ENCODE measurements around the gene RERE. TPM values are rescaled to one million over a fixed set of nuclear protein-coding genes. Genes with fewer than 3 reads are reported as not detected.

Gene RERE
- total RNA-seq, 1 experiment from 2014 or later = 9.8 TPM

- no peak for DNase-seq (ENCODE audit: low read depth)
- in situ Hi-C loops (cut with HindIII; ENCODE audit: low pct_unique_long_range_greater_than_20kb, low sequenced_read_pairs) = no loop called here
Measured at GRCh38 chr1:8377271-8377981, 440.0 kb downstream of the RERE start.

- DNase-seq (ENCODE audit: low read depth) = no peak
- in situ Hi-C loops (cut with HindIII; ENCODE audit: low pct_unique_long_range_greater_than_20kb, low sequenced_read_pairs) = no loop called here
Measured at GRCh38 chr1:8376358-8376840, 441.0 kb downstream of the RERE start.

GRCh38 chr1:8374812-8375211, 442.6 kb downstream of the RERE start:
- DNase-seq (ENCODE audit: low read depth) = peak; percentile 30
- in situ Hi-C loops (cut with HindIII; ENCODE audit: low pct_unique_long_range_greater_than_20kb, low sequenced_read_pairs) = no loop called here

- DNase-seq (ENCODE audit: low read depth) = no peak
- in situ Hi-C loops (cut with HindIII; ENCODE audit: low pct_unique_long_range_greater_than_20kb, low sequenced_read_pairs) = no loop called here
Measured at GRCh38 chr1:8374356-8374755, 443.1 kb downstream of the RERE start.

GRCh38 chr1:8373581-8374241, 443.7 kb downstream of the RERE start:
- DNase-seq (ENCODE audit: low read depth) = peak; percentile 35
- in situ Hi-C loops (cut with HindIII; ENCODE audit: low pct_unique_long_range_greater_than_20kb, low sequenced_read_pairs) = no loop called here

- no peak for DNase-seq (ENCODE audit: low read depth)
- in situ Hi-C loops (cut with HindIII; ENCODE audit: low pct_unique_long_range_greater_than_20kb, low sequenced_read_pairs) = no loop called here
Measured at GRCh38 chr1:8373125-8373524, 444.3 kb downstream of the RERE start.

GRCh38 chr1:8371372-8371991, 446.0 kb downstream of the RERE start:
- DNase-seq (ENCODE audit: low read depth) = no peak
- in situ Hi-C loops (cut with HindIII; ENCODE audit: low pct_unique_long_range_greater_than_20kb, low sequenced_read_pairs) = no loop called here

GRCh38 chr1:8370905-8371315, 446.5 kb downstream of the RERE start:
- no peak for DNase-seq (ENCODE audit: low read depth)
- in situ Hi-C loops (cut with HindIII; ENCODE audit: low pct_unique_long_range_greater_than_20kb, low sequenced_read_pairs) = no loop called here

- DNase-seq (ENCODE audit: low read depth) = no peak
- in situ Hi-C loops (cut with HindIII; ENCODE audit: low pct_unique_long_range_greater_than_20kb, low sequenced_read_pairs) = no loop called here
Measured at GRCh38 chr1:8370046-8370881, 447.2 kb downstream of the RERE start.

GRCh38 chr1:8368956-8369639, 448.3 kb downstream of the RERE start:
- in situ Hi-C loops (cut with HindIII; ENCODE audit: low pct_unique_long_range_greater_than_20kb, low sequenced_read_pairs) = no loop called here
- DNase-seq (ENCODE audit: low read depth) = no peak

GRCh38 chr1:8367571-8368194, 449.8 kb downstream of the RERE start:
- no peak for DNase-seq (ENCODE audit: low read depth)
- in situ Hi-C loops (cut with HindIII; ENCODE audit: low pct_unique_long_range_greater_than_20kb, low sequenced_read_pairs) = no loop called here

- in situ Hi-C loops (cut with HindIII; ENCODE audit: low pct_unique_long_range_greater_than_20kb, low sequenced_read_pairs) = no loop called here
- DNase-seq (ENCODE audit: low read depth) = no peak
Measured at GRCh38 chr1:8365661-8366362, 451.6 kb downstream of the RERE start.

GRCh38 chr1:8364528-8365442, 452.7 kb downstream of the RERE start:
- in situ Hi-C loops (cut with HindIII; ENCODE audit: low pct_unique_long_range_greater_than_20kb, low sequenced_read_pairs) = no loop called here
- no peak for DNase-seq (ENCODE audit: low read depth)

GRCh38 chr1:8363767-8364301, 453.6 kb downstream of the RERE start:
- in situ Hi-C loops (cut with HindIII; ENCODE audit: low pct_unique_long_range_greater_than_20kb, low sequenced_read_pairs) = no loop called here
- no peak for DNase-seq (ENCODE audit: low read depth)

- in situ Hi-C loops (cut with HindIII; ENCODE audit: low pct_unique_long_range_greater_than_20kb, low sequenced_read_pairs) = no loop called here
Measured at GRCh38 chr1:8363186-8363766, 454.2 kb downstream of the RERE start.

GRCh38 chr1:8362701-8363101, 454.7 kb downstream of the RERE start:
- in situ Hi-C loops (cut with HindIII; ENCODE audit: low pct_unique_long_range_greater_than_20kb, low sequenced_read_pairs) = no loop called here
- DNase-seq (ENCODE audit: low read depth) = no peak

More at GRCh38 chr1:8363186-8363766, 454.2 kb downstream of the RERE start:
- DNase-seq (ENCODE audit: low read depth) = no peak

Measured in Caki2 (cell line).